CD4-positive, alpha-beta T cell treated with Interleukin-15 for 1 hour (primary cell): Measurements from ENCODE around the gene PLK1.

Experiments
- DNase-seq: peaks from one replicate; pipeline ENCODE4 v3.0.0-alpha.2; 2020

Gene PLK1

DNA sequence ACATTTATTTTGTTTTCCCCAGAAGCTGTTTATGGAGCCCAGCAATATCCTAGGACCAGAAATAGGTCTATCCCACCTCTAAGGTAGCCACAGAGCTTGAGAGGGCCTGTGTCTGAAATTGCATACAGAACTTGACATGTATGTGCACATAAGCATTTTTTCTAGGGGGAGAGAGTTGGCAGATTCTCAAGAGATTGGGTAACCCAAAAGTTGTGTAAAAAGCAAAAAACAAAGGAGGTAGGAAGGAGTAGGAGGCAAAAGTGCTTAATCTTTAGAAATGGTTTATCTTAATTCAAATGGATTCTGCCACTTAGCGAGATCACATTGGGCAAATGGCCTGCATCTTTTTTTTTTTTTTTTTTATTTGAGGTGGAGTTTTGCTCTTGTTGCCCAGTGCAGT is 3.5 kb downstream of the PLK1 start:
- no peak for DNase-seq

- no peak for DNase-seq
These were observed 4.8 kb downstream of the PLK1 start for GRCh38 chr16:23683487-23683886.

DNA sequence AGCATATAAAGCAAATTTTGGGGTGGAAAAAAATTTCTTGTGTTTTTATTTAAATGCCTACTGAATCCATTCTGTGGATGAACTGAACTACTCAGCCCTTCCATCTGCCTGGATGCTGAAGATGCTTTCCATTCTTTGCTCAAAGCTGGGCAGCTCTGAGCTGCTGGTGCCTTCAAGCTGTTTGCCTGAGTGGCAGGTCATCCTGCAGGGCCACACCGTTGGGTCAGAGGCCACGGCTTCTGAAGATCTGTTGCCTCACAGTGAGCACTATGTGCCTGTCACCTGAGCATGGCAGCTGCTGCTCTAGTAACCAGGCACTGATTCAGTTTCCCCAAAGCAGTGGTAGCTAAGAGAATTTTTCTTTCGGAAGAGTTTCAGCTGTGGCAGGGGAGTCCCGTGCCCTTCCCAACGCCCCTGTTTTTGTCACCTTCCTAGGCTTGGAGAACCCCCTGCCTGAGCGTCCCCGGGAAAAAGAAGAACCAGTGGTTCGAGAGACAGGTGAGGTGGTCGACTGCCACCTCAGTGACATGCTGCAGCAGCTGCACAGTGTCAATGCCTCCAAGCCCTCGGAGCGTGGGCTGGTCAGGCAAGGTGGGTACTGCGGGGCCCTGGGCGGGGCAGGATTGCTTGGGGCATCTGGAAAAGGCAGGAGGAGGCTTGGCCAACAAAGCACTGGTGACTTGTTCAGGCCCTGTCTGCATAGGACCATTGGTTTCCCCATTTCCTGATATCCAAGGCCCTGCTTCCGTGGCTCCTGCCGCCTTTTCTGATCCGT is 8.5 kb downstream of the PLK1 start:
- DNase-seq, result no peak

DNA sequence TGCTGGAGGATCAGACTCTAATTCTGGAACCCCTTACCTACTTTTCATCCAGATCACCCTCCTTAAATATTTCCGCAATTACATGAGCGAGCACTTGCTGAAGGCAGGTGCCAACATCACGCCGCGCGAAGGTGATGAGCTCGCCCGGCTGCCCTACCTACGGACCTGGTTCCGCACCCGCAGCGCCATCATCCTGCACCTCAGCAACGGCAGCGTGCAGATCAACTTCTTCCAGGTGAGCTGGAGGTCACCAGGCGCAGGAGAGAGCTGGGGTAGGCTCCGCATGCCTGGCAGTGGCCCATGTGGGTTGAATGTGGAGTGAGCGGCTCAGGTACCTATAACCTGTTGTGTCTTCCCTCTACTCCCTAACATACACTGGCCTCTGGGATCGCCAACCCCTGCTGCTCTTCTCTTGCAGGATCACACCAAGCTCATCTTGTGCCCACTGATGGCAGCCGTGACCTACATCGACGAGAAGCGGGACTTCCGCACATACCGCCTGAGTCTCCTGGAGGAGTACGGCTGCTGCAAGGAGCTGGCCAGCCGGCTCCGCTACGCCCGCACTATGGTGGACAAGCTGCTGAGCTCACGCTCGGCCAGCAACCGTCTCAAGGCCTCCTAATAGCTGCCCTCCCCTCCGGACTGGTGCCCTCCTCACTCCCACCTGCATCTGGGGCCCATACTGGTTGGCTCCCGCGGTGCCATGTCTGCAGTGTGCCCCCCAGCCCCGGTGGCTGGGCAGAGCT is 10.9 kb downstream of the PLK1 start:
- no peak for DNase-seq

DNA sequence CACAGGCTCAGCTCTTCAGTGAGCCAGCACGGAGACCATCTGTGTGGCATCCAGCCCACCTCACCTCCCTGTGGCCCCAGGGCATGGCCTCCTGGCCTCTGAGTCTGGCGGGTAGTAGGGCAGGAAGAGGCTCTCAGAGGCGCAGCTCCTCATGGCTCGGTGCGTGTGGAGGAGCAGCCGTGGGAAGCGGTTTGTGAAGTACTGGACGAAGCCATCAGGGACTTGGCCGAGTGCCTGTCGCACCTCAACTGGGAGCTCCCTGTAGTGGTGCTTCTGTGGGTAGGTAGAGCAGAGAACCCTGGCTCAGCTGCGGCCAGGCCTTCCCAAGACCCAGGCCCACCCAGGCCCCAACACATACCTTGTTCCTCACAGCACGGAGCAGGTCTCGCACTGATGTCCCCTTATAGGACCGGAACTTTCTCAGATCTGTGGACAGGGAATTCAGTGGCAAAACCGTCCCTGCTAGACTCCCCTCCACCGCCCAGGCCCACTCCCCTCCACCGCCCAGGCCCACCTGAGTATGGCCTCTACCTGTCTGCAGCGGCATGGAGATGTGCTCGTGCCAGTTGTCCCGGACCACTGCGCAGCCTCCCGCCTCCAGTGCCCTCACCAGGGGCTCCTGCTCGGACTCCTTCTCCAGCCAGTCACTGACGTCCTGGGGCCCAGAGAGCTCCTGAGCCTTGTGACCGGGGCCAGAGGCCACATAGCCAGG is 12.2 kb downstream of the PLK1 start:
- no peak for DNase-seq

- no peak for DNase-seq
These were observed 12.9 kb downstream of the PLK1 start for GRCh38 chr16:23691483-23692189.

DNA sequence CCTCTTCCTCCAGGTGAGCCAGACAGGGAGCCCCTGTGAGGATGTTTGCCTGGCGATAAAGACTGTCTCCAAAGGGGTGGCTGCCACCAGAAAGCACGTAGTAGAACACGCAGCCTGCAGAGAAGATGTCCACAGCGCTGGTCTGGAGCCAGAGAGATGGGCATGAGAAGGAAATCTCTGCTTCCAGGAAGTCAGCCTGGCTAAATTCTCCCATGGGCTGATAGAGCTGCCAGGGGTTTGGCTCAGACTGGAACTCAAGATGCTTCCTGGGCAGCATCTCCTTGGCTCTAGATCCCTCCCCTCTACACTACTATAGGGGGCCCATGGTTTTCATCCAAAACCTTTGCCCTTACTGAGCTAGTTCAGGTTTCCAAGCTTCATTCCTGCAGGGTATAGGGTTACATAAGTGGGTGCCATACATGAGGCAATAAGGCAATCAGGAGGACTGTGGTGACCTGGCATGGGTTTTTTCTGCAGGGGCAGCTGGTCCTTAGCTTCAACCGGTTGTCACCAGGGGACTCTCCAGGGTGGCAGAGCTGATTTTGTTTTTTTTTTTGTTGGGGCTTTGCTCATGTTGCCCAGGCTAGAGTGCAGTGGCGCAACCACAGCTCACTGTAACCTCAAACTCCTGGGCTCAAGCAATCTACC is 13.6 kb downstream of the PLK1 start:
- DNase-seq, result no peak

DNA sequence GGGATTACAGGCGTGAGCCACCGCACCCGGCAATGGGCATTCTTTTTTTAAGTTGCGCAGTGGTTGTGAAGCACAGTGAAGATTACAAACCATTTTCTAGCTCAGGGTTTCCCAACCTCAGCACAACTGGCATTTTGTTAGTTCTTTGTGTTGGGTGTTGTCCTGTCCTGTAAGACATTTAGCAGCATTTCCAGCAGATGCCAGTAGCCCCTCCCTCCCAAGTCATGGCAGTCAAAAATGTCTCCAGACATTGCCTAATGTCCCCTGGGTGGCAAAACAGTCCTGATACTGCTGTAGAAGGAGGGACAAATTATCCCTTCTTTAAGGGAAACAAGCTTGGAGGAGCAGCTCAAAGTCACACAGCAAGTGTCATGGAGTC is 15.6 kb downstream of the PLK1 start:
- no peak for DNase-seq

- no peak for DNase-seq
These were observed 16.1 kb downstream of the PLK1 start for GRCh38 chr16:23694644-23695373.

- no peak for DNase-seq
These were observed 17.1 kb downstream of the PLK1 start for GRCh38 chr16:23695756-23696155.

DNA sequence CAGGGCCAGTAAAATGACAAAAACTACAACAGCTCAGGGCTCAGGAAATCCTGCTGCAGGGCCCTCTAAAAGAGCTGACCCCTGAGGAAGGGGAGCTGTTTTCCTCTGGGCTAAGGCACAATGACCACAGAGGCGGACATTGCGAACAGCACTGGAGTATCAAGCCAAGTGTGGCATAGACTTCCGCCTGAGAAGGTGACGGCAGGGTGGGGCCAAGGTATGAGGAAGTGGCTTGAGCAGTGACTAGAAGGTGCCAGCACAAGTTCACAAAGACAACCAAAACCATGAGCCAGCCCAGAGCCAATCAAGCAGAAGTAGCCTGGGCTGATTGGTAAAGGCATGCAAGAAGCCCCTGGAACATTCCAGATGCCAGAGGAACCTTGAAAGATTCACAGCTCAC is 20.4 kb downstream of the PLK1 start:
- DNase-seq, result peak; percentile 22

DNA sequence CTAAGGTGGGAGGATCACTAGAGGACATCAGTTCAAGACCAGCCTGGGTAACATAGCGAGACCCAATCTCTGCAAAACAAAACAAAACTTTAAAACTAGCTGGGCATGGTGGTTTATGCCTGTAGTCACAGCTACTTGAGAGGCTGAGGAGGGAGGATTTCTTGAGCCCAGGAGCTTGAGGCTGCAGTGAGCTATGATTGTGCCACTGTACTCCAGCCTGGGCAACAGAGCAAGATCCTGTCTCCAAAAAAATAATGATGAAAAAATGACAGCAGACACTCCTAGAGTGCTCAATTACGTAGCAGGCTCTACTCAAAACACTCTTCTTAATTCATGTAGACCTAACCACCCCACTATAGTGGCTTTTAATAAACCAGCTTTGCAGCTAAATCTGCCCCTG is 21.4 kb downstream of the PLK1 start:
- no peak for DNase-seq

DNA sequence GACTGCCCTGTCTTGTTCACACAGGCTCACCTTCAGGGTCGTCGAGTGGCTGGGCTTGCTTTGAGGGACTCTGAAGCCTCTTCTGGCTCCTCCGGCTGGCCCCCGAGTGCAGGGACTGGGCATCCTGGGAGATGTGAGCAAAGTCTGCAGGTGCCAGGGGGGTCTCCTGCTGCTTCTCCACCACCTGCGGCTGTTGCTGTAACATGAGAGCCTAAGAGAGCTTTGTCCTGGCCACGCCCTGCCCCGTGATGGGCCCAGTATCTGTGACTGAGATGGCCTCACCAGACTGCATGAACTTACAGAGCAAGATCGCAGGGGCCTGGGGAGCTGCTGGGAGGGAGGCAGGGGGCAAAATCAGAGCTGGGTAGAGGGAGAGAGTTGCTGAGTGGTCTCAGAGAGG is 21.8 kb downstream of the PLK1 start:
- DNase-seq, result no peak

DNA sequence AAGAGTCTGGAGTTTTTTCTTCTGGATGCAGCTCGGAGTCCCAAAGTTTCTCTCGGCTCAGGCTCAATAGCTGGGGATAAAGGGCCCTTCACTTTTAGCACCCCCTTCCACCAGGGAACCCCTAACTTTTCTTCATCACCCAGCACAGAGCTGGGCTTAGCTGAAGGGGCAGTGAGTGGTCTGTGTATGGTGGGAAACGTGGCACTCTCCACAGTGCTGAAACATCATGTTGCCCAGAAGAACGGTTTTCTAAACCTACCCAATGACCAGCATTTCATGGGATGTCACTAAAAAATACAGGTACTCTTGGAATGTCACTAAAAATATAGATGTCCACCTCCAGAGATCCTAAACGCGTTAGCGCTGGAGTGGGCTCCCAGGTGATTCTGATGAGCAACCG is 22.4 kb downstream of the PLK1 start:
- DNase-seq, result no peak

- DNase-seq, result no peak
These were observed 24.3 kb downstream of the PLK1 start for GRCh38 chr16:23702951-23703350.

DNA sequence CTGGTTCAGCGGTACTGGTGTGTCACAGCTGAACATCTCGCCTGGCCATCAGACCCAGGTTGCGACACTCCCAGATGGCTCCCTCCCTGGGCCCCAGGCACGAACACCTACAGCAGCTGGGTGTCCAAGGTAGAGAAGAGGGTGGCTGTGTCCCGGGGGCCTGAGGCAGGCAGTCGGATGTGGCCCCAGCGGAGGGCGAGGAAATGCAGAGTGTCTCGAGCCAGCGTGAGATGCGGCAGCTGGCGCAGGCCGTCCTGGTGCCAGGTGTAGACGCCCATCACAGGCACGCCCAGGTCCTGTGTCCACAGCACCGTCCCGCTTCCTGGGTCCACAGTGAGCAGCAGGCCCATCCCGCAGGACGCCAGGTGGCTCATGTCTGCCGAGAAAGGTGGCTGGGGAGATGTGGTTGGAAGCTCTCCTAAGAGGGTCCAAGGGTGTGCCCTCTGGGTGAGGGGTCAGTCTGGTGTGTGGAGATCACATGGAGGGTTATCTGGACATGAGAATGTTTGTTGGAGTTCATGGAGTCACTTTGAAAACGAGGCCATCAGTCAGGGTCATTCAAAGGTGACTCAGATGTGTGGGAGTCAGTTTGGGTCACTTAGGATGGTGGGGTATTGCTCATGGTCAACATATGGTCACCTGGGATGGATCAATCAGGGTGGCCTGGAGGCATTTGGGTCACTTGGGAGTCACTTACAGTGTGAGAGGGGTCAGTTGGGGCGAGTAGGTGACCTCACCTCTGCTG is 26.3 kb downstream of the PLK1 start:
- DNase-seq, result no peak

DNA sequence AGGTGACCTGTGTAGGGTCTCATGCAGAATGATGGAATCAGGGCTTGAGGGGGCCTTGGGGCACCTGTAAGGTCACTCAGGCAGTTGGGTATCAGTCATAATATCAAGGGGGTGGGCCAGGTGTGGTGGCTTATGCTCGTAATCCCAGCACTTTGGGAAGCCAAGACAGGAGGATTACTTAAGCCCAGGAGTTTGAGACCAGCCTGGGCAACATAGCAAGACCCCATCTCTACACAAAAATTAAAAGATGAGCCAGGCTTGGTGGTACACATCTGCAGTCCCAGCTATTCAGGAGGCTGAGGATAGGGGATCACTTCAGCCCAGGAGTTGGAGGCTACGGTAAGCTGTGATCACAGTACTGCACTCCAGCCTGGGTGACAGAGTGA is 26.8 kb downstream of the PLK1 start:
- DNase-seq, result no peak

DNA sequence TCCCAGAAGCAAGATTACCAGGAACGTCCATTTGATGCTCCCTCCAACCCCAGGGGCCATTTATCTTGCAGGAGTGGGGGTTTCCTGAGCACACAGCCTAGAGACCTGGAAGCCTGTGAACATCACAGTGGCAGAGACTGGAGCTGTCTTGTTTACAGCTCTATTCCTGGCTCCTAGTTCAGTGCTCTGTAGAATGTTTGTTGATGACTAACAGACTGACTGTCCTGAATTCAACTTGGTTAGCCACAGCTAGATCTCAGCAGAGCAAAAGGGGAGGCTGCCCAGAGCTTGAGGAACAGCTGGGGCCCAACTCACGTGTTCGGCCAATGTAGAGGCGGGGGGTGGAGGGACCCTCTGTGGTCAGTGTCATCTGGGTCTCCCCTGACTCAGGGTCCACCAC is 27.8 kb downstream of the PLK1 start:
- no peak for DNase-seq

DNA sequence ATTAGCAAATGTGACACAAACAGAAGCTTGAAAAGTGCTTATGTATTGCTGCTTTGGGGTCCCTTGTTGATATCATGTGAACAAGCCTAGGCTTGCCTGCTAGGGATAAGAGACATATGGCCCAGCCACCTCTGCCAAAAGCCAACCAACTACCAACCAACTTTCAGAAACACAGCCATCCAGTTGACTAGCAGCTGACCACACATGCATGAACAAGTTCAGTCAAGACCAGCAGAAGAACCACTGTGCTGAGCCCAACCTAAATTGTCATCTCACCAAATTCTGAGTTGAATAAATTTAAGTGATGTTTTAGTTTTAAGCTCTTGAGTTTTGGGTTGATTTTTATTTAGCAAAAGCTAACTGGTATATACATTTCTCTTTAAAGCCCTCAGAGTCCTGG is 30.8 kb downstream of the PLK1 start:
- no peak for DNase-seq

DNA sequence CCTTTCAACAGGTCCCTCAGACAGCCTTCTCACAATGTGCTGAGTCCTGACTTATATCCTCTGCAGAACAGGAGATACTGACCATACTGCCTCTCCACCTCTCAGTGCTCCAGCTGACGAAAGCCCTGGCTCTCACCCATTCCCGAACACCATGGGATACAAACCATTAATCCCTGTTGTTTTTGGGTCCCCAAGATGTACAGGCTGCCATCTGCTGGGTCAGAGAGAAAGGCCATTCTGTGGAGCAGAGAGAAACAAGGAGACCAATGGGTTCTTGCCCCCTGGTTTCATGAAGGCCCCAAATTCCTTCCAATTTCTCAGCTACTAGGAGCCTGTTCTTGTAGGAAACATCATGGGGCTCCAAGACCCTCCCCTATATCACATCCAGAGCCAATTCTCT is 31.3 kb downstream of the PLK1 start:
- DNase-seq, result no peak

DNA sequence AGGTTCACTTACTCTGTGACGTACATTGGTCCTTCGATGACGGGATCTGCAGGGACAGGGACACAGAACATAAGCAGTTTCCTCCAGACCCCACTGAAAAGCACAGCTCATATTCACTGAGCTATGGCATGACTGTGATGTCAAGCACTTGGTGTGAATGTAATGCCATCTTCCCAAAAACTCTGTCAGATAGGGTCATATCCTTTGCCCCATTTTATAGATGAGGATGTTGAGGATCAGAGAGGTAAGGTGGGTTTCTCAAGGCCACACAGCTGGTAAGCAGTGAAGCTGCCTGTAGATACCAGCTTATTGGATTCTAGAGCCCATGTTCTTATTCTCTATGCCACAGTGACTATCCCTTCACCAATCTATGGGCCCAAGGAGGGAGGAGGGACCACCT is 31.8 kb downstream of the PLK1 start:
- no peak for DNase-seq
